ENCODE results near the gene CACUL1.

Gene CACUL1

DNA sequence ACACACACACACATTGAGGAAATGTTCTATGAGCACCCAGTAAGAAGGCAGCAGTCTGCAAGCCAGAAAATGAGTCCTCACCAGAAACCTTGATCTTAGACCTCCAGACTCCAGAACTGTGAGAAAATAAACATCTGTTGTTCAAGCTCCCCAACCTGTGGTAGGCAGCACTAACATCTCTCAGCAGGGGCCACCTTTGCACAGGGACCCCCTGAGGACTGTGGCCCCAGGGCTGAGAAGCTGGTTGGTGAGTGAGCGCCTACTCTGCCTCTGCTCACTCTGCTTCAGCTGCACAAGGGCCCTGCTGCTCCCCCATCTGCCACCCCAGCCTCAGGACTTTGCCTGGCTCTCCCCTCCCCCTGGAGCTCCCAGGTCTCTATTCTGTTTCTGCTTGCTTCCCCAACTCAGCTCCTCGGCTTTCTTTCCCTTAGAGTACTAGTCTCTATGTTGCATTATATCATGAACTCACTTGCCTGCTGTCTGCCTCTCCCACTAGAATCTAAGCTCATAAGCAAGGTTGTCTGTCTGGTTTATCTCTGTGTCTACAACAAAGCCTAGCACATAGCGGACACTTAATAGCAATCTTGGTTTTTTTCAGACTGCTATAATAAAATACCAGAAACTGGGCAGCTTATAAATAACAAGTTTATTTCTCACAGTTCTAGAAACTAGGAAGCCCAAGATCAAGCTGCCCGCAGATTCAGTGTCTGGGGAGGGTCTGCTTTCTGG lies 118.9 kb downstream of the CACUL1 start:
- no peak for DNase-seq

DNA sequence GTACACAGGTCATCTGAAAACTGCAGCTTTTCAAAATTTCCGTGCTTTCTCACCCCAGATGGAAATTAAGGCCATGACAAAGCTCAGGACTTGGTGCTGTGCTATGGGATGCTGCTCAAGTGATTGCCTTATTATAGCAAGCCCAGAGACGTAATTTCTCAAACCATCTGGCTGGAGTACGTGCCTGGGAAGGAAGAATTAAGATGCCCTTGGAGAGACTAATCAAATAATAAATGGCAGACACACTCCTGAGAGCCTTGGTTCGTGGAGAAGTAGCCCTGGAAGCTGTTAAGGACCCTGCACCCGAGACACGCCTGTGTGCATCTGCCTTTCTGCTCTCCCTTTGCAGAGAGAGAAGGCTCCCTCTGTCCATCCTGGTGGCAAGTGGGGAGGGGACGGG lies 121.0 kb downstream of the CACUL1 start:
- DNase-seq: no peak

DNA sequence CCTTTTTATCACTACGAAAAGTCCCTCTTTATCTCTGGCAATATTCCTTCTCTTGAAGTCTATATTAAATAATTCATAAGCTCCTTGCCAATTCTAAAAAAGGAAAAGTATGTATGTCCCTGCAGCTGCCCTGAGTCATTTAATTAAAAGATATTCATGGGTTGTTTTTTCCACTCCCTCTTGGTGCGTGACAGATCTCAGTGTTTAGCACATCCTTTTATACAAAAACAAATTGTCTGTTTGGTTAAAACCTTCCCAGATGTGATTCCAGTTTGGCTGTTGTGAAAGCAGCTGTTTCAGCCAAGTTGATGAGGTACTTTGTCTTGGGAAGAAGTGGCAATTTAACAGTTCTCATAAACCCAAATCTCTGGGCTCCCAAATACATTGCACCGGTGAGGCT lies 125.6 kb downstream of the CACUL1 start:
- no peak for DNase-seq

DNA sequence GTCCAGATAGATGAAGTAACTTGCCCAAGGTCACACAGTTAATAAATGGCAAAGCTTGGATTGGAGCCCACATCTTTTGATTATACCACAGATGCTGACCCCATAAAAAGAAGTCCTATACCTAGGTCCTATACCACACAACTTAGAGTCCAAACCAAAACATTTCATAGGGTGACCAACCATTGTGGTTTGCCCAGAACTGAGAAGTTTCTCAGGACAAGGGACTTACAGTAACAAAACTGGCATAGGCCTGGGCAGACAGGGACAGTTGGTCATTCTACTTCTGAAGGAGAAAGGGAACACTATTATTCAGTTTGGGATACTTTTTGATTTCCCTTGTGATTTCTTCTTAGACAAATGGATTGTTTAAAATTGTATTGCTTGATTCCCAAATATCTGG lies 126.4 kb downstream of the CACUL1 start:
- DNase-seq: no peak

DNA sequence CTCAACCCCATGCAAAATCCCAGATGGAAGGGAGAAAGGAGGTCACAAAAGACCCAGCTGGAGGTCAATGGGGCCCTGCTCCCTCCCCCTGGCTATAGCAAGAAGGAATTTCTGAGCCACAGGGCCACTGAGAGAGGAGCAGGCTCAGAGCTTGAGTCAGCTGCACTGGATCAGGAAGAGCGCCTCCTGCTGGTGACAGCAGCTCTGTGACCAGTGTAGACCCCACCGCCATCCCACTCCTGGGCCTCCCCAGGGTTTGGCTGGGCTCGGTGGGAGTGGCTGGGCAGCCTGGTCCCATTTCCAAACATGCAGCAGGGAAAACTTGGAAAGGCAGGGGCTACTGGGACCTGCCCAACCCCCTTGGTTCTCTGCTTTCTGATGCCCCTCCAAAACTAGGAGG lies 127.8 kb downstream of the CACUL1 start:
- no peak for DNase-seq
